ENCODE measurements around the gene NLRP12. TPM values are rescaled to one million over a fixed set of nuclear protein-coding genes. Genes with fewer than 3 reads are reported as not detected.
"Not testable (repeated sequence)": the region's sequence is repeated elsewhere in the genome, so short reads cannot be mapped to it uniquely, and the experiment has no call there.

Gene NLRP12
- total RNA-seq (2014; rRNA removed; shearing (Covaris generic)): not detected in 2 replicates

- peak; percentile 1 for DNase-seq (ENCODE audit: low spot score)
- in situ Hi-C loops (cut with HindIII; ENCODE audit: low sequenced_read_pairs): no loop called here
These were observed at the start of gene NLRP12 for GRCh38 chr19:53824134-53824611. TSS of gene NLRP12 (minus strand) at chr19:53824314. CDS start at chr19:53824174, 140 bp downstream.

DNA sequence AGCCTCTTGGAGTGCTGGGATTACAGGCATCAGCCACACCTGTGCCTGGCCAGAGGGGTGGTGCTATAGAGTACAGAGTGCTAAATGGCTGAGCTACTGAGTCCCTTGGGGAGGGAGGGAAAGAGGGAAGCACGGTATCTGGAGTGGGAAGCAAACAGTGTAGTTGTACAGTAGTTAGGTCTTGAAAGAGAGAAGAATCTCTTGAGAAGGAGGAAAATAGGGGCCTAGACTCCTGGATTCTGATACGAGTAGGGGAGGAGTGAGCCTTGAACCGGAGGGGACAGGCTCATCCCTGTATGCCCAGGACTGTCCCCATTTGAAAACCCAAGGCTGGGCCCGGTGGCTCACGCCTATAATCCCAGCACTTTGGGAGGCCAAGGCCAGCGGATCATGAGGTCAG lies 48.6 kb upstream of the NLRP12 start:
- no peak for DNase-seq (ENCODE audit: low spot score)
- in situ Hi-C loops (cut with HindIII; ENCODE audit: low sequenced_read_pairs): no loop called here

DNA sequence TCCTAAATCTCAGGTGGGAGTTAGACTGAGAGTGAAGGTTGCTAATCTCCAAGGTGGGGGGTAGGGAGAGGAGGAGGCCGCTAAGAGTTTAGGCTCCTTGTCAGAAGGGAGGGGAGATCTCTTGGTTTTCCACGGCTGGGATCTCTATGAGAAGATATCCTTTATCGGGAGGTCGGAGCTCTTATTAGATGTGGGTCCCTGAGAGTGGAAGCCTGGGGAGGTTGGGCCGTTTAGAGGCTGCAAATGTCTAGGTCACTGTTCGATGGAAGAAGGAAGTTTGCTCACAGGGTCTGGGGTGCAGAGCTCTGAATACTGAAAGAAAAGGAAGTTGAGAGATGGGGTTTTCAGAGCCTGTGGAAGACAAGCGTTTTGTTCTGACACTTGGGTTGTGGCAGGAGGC lies 47.3 kb upstream of the NLRP12 start:
- in situ Hi-C loops (cut with HindIII; ENCODE audit: low sequenced_read_pairs): no loop called here
- DNase-seq (ENCODE audit: low spot score): no peak

DNA sequence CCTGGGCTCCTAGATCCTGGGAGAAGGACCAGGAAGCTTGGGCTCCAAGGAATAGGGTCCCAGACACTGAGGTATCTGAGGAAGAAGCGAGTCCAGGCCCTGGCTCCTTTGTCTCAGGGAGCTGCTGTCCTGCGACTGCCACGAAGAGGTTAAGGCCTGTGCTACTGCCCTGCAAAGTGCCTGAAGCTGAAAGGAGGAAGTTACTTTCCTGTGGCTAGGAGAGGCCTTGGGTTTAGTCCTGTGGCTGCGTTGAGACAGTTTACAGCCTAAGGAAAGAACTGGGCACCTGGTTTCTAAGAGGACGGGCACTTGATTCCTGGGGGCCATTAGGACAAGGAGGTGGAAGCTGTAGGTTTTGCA lies 46.4 kb upstream of the NLRP12 start:
- DNase-seq (ENCODE audit: low spot score): no peak
- in situ Hi-C loops (cut with HindIII; ENCODE audit: low sequenced_read_pairs): no loop called here

GRCh38 chr19:53869805-53870484 lies 45.8 kb upstream of the NLRP12 start:
- in situ Hi-C loops (cut with HindIII; ENCODE audit: low sequenced_read_pairs); DNase-seq (ENCODE audit: low spot score): not testable (repeated sequence)

DNA sequence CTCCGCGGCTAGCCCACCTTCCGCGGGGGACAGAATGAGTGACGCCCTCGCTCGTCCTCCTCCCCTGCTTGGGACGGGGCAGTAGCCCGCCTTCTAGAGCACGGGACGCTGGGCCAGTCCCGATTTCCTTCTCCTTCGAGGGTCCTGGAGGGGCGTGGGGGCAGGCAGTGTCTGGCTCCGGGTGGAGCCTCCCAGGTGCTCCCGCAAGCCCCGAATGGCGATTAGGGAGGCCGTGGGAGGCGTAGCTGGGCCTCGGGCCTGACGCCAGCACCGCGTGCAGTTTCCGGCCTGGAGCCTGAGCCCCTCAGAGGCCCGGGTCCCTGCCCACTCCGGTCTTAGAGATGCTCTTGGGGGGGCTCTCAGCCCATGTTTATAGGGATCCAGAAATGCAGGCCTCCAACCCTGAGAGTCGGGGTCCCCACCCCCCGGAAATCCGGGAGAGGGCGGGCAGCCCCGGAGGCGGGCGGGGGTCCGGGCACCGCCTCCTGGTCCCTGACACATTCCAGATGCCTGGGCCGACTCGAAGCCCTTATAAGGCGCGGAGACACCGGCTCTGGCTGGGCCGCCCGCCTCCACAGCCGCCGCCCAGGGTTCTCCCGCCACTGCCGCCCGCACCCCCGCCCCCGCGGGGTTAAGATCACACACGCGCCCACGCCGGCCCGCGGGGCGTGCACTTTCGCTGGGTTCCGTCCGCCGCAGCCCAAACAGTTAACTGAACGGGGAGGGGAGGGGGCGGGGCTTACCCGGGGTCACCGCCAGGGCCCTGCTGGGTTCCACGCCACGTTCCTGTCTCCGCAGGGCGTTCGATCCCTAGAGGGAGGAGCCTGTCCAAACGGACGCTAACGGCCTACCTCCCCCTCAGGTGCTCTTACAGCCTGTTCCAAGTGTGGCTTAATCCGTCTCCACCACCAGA lies 45.0 kb upstream of the NLRP12 start:
- in situ Hi-C loops (cut with HindIII; ENCODE audit: low sequenced_read_pairs): no loop called here
- peak; percentile 40 for DNase-seq (ENCODE audit: low spot score)

GRCh38 chr19:53868091-53868891 lies 44.2 kb upstream of the NLRP12 start:
- in situ Hi-C loops (cut with HindIII; ENCODE audit: low sequenced_read_pairs): no loop called here
- peak; percentile 49 for DNase-seq (ENCODE audit: low spot score)

- peak; percentile 94 for DNase-seq (ENCODE audit: low spot score)
- in situ Hi-C loops (cut with HindIII; ENCODE audit: low sequenced_read_pairs): no loop called here
These were observed 43.3 kb upstream of the NLRP12 start, which contains the start of gene MYADM for GRCh38 chr19:53867225-53868090. TSS of gene MYADM (plus strand) at chr19:53867883. CDS start at chr19:53873530, 5,647 bp downstream.

DNA sequence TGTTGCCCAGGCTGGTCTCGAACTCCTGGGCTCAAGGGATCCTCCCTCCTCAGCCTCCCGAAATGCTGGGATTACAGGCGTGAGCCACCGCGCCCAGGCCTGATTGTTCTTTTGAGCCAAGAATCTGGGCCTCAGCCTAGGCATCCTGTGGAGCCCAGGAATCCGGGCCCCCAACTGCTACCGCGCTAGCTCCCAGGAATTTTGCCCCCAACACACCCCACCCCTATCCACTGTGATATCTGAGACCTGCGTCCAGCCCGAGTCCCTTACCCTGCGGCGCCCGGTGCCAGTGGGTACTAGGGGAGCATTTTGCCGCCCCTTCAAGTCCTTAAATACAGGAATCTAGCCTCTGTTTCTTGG lies 42.7 kb upstream of the NLRP12 start:
- no peak for DNase-seq (ENCODE audit: low spot score)
- in situ Hi-C loops (cut with HindIII; ENCODE audit: low sequenced_read_pairs): no loop called here

DNA sequence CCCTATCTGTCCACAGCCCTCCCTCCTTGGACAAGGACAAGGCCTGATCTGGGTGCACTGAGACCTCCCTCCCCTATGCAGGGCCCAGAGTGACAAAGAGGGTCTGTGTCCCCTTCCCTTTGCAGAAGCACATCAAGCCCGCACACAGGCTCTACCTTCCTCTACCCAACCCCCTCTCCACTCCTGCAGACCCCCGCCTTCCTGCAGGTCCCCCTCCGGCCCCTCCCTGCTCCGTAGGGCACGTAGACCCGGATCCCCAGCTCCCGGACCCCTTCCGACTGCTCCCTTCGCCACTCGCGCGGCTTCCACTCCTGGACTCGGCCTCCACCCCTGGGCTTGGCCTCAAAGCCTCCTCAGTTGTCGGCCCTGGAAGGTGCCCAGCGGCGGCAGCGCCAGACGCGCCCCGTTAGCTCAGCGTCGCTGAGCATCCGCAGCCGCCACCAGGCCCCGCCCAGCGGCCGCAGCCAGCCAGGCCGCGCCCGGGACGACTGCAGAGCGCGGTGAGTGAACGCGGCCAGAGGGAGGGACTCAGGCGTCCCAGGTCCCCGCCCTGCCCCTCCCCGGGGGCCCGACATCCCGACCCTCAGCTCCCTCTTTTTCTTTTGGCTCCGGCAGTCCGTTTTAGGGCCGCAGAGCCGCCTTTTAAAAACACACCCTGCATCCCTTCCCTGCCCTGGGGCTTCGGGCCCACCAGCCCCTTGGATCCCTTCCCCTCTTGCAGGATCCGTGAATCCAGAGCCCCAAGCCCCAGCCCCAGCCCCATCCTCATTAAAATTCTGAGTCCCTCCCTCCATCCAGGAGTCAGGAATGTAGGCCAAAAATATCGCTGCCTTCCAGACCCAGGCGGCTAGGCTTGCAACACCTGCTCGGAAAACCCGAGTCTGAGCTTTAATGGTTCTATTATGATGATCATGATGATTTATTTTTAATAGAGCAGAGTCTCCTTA lies 42.1 kb upstream of the NLRP12 start:
- in situ Hi-C loops (cut with HindIII; ENCODE audit: low sequenced_read_pairs): no loop called here
- peak; percentile 77 for DNase-seq (ENCODE audit: low spot score)

GRCh38 chr19:53865523-53865917 lies 41.4 kb upstream of the NLRP12 start:
- DNase-seq (ENCODE audit: low spot score): no peak
- in situ Hi-C loops (cut with HindIII; ENCODE audit: low sequenced_read_pairs): no loop called here

DNA sequence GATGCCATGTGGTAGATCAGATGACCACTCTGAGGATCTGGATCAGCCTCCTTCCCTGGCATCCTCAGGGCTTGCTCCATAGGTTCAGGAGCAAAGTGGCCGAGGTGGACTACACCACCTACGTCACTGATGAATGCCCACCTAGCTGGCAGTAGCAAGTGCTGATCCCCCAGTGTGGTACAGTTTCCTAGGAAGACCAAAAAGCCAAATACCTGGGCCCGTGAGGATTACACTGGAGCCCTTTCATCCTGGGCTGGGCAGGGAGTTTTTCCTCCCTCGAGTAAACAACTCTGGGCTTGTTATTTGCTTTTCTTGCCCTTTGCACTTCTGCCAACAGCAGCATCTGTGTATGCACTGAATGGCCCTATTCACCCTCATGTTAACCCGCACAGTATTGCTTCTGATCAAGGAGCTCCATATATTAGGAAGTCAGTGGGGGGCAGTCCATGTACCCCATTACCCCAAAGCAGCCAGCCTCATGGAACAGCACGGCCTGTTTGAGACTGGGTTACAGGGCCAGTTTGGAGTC lies 40.3 kb upstream of the NLRP12 start:
- DNase-seq (ENCODE audit: low spot score): no peak

DNA sequence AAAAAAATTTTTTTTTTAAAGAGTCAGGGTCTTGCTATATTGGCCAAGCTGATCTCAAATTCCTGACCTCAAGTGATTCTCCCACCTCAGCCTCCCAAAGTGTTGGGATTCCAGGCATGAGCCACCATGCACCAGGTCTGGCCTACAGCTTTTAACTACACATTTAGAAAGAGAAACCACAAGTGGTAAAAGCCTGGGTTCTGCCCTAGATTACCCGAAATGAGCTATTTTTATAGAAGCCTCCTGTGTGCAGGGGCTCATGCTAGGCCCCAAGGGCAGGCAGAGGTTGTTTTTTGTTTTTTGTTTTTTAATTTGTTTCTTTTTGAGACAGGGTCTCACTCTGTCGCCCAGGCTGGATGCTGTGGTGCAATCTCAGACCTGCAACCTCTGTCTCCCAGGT lies 29.6 kb upstream of the NLRP12 start:
- DNase-seq (ENCODE audit: low spot score): no peak
- in situ Hi-C loops (cut with HindIII; ENCODE audit: low sequenced_read_pairs): no loop called here

More for the DNA sequence above, 40.3 kb upstream of the NLRP12 start:
- in situ Hi-C loops (cut with HindIII; ENCODE audit: low sequenced_read_pairs): no loop called here

DNA sequence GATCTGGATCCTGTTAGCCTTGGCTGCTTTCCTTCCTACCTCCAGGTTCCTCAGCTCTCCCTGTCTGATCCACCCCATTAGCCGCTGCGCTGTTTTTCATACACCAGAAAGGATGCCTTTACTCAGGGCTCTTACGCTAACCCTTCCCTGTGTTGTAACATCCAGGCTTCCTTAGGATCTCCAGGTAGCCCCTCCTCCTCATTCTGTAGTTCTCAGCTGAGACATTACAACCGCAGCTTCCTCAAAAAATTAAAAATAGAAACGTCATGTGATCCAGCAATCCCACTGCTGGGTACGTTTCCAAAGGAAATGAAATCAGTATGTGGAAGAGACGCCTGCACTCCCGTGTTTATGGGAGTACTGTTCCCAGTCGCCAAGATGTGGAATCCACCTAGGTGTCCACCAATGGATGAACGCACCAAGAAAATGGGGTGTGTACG lies 25.1 kb upstream of the NLRP12 start:
- in situ Hi-C loops (cut with HindIII; ENCODE audit: low sequenced_read_pairs): no loop called here
- DNase-seq (ENCODE audit: low spot score): no peak

DNA sequence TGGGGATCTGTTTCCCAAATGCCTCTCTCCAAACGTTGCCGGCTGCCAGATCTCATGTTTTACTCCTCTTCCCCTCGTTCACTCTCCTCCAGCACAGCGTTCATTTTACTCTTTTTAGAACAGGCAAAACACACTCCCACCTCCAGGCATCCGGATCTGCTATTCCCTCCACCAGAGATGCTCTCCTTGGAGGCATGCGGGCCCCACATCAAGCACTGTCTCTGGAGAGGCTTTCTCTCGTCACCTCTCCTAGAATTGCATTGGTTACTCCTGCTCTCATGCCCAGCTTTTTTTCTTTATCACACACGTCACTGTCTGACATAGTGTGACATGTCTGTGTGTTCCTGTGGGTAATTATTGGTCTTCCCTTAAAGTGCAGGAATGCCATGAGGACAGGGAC lies 23.4 kb upstream of the NLRP12 start:
- in situ Hi-C loops (cut with HindIII; ENCODE audit: low sequenced_read_pairs): no loop called here
- DNase-seq (ENCODE audit: low spot score): no peak

GRCh38 chr19:53844849-53845246 lies 20.7 kb upstream of the NLRP12 start:
- in situ Hi-C loops (cut with HindIII; ENCODE audit: low sequenced_read_pairs): no loop called here
- no peak for DNase-seq (ENCODE audit: low spot score)

DNA sequence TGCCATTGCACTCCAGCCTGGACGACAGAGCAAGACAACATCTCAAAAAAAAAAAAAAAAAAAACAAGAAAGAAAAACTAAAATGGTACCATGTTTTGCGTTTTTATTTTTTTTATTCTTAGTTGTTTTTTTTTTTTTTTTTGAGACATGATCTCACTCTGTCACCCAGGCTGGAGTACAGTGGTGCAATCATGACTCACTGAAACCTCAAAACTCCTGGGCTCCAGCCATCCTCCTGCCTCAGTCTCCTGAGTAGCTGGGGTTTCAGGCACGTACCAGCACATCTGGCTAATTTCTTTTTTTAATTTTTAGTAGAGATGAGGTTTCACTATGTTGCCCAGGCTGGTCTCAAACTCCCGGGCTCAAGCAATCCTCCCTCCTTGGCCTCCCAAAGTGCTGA lies 16.8 kb upstream of the NLRP12 start:
- in situ Hi-C loops (cut with HindIII; ENCODE audit: low sequenced_read_pairs): not testable (repeated sequence)

More for the DNA sequence above, 16.8 kb upstream of the NLRP12 start:
- not testable (repeated sequence) for DNase-seq (ENCODE audit: low spot score)
